Stimulated activated naive B cell treated with anti-CD40 and anti-IgM and Interleukin-4, amounts not matched to agents 10 μg/mL and 1 μg/mL and 100 μg/mL, for 72 hours (primary cell): ENCODE results near the gene CRYGB.
"Not testable (repeated sequence)": the region's sequence is repeated elsewhere in the genome, so short reads cannot be mapped to it uniquely, and the experiment has no call there.

Source experiments
- ATAC-seq, 2 donors: fragments of 150-1000 bp; cut with Tn5 transposase; replicated peaks; 2 replicates each; pipeline ENCODE4 v1.10.0; 2021; ENCODE audit warnings: moderate library complexity in 1 of 2
- DNase-seq: peaks from one replicate; pipeline ENCODE4 v3.0.0; 2021
- H3K27ac Mint-ChIP-seq: one replicate; pipeline ENCODE4 v1.8.0; 2022; ENCODE audit warnings: mild to moderate bottlenecking, mixed read lengths
- H3K27me3 Mint-ChIP-seq, 2 donors: one replicate each; pipeline ENCODE4 v1.8.0; 2022; ENCODE audit warnings: mixed read lengths in 2 of 2
- H3K36me3 Mint-ChIP-seq, 2 donors: one replicate each; pipeline ENCODE4 v1.8.0; 2022; ENCODE audit warnings: mixed read lengths in 2 of 2, mild to moderate bottlenecking in 1 of 2
- H3K4me1 Mint-ChIP-seq, 2 donors: one replicate each; pipeline ENCODE4 v1.8.0; 2022; ENCODE audit warnings: mixed read lengths in 2 of 2, mild to moderate bottlenecking in 1 of 2
- H3K4me3 Mint-ChIP-seq, 2 donors: one replicate each; pipeline ENCODE4 v1.8.0; 2022; ENCODE audit warnings: mild to moderate bottlenecking in 2 of 2, mixed read lengths in 2 of 2, moderate library complexity in 1 of 2
- H3K9me3 Mint-ChIP-seq, 2 donors: one replicate each; pipeline ENCODE4 v1.8.0; 2022; ENCODE audit warnings: mixed read lengths in 2 of 2, mild to moderate bottlenecking in 1 of 2

Gene CRYGB

GRCh38 chr2:208138334-208138733 lies 7.6 kb downstream of the CRYGB start:
- not testable (repeated sequence) for H3K27ac Mint-ChIP-seq, H3K36me3 Mint-ChIP-seq, DNase-seq, H3K4me1 Mint-ChIP-seq, H3K27me3 Mint-ChIP-seq, ATAC-seq, H3K9me3 Mint-ChIP-seq, H3K4me3 Mint-ChIP-seq

- Mint-ChIP-seq H3K27me3 (peaks cover 0 to 4% of the 10 kb centered on the region in 2 donors), H3K27ac (no peak overlapping the region), H3K4me3 (no peak overlapping the region), H3K9me3 (peaks cover 3 to 7% of the 10 kb centered on the region in 2 donors), H3K36me3 (no peaks in the 10 kb centered on the region), H3K4me1 (no peaks in the 10 kb centered on the region)
- ATAC-seq (no peak), DNase-seq (no peak)
Observed at GRCh38 chr2:208136716-208137094, 9.3 kb downstream of the CRYGB start.

- Mint-ChIP-seq H3K4me1 (no peaks in the 10 kb centered on the region), H3K4me3 (no peak overlapping the region), H3K9me3 (peaks cover 3 to 7% of the 10 kb centered on the region in 2 donors), H3K27ac (no peak overlapping the region), H3K27me3 (peaks cover 0 to 4% of the 10 kb centered on the region in 2 donors), H3K36me3 (no peaks in the 10 kb centered on the region)
- no peak for DNase-seq
- no peak for ATAC-seq
Observed at GRCh38 chr2:208135794-208136715, 9.9 kb downstream of the CRYGB start.

DNA sequence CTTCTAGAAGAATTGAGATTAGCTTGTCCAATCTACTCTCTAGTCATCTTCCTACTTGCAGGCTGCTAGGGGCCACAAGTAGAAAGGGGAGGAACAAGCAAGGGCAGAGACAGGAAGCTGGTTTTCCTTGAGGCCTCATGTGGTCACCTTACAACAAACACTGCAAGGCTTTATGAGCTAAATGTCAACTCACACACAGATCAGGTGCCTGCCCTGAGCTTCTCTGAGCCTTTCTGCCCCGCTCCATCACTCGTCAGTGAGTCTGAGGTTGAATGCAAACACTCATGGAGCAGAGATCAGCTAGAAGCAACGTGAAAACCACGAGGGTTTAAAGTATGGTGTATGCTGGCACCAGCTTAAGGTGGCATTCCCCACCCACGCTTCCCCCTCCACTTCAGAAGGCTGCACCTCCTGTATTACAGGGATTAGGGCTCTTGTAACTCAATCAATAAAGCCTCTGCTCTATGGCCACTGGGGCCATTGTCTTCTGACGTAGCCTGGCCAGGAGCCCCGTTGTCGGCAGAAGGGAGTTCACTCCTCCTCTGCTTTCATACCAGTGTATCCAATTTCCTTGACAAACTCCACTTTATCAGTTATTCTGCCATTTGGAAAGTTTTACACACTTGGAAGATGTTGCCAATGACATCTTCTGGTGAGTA lies 10.9 kb downstream of the CRYGB start:
- no peaks in the 10 kb centered on the region for H3K36me3 Mint-ChIP-seq
- H3K27me3 Mint-ChIP-seq: peaks cover 0 to 4% of the 10 kb centered on the region in 2 donors
- no peak overlapping the region for H3K27ac Mint-ChIP-seq
- peaks cover 3 to 7% of the 10 kb centered on the region in 2 donors for H3K9me3 Mint-ChIP-seq
- no peak overlapping the region for H3K4me3 Mint-ChIP-seq
- H3K4me1 Mint-ChIP-seq: no peaks in the 10 kb centered on the region
- ATAC-seq (peak; percentile 31 to 36), DNase-seq (no peak)

- Mint-ChIP-seq H3K4me3 (no peak overlapping the region), H3K36me3 (no peaks in the 10 kb centered on the region), H3K4me1 (no peaks in the 10 kb centered on the region), H3K27me3 (peaks cover 2 to 24% of the 10 kb centered on the region in 2 donors), H3K27ac (no peak overlapping the region), H3K9me3 (peaks cover 0 to 1% of the 10 kb centered on the region in 2 donors)
- ATAC-seq: no peak
- no peak for DNase-seq
Observed at GRCh38 chr2:208130712-208131110, 15.2 kb downstream of the CRYGB start.

GRCh38 chr2:208129744-208130711 lies 15.9 kb downstream of the CRYGB start, which contains the start of gene CRYGC:
CRYGC (minus strand) TSS chr2:208129828; CDS start chr2:208129792, 36 bp downstream.
- peaks cover 0 to 1% of the 10 kb centered on the region in 2 donors for H3K4me1 Mint-ChIP-seq
- H3K27ac Mint-ChIP-seq: no peak within 1 kb of the TSS
- no peak within 1 kb of the TSS for H3K4me3 Mint-ChIP-seq
- no peak for DNase-seq
- peaks cover 0 to 1% of the 10 kb centered on the region in 2 donors for H3K9me3 Mint-ChIP-seq
- H3K27me3 Mint-ChIP-seq: peaks cover 9 to 31% of the 10 kb centered on the region in 2 donors
- ATAC-seq: no peak
- H3K36me3 Mint-ChIP-seq: no peaks in the 10 kb centered on the region

DNA sequence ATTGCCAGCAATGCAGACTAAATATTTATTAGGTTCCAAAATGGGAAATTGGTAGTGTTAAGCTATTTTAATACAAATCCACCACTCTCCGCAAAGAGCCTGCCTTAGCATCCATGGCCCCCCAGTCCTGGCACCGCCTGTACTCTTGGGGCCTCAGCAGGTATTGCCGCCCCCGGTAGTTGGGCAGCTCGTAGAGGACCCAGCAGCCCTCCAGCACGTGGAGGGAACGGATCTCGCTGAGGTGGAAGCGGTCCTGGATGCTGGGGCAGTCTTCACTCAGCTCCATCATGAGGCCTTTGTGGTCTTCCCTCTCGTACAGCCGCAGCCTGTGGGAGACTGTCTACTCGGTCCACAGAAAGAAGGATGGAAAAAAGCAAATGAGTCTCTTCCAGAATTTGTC lies 17.8 kb downstream of the CRYGB start:
- Mint-ChIP-seq H3K9me3 (peaks cover 0 to 1% of the 10 kb centered on the region in 2 donors), H3K27ac (no peak overlapping the region), H3K4me1 (peaks cover 5 to 15% of the 10 kb centered on the region in 2 donors), H3K4me3 (no peak overlapping the region), H3K36me3 (no peaks in the 10 kb centered on the region), H3K27me3 (peaks cover 24 to 41% of the 10 kb centered on the region in 2 donors)
- no peak for DNase-seq
- no peak for ATAC-seq

DNA sequence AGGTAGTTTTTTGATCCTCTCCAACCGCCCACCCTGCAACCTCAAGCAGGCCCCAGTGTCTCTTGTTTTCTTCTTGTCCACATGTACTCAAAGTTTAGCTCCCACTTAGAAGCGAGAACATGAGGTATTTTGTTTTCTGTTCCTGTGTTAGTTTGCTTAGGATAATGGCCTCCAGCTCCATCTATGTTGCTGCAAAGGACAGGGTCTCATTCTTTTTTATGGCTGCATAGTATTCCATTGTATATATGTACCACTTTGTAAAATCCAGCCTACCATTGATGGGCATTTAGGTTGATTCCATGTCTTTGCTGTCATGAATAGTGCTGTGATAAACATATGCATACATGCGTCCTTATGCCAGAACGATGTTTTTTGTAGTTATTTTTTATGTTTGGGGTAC lies 18.9 kb downstream of the CRYGB start:
- ATAC-seq (no peak), DNase-seq (no peak)
- Mint-ChIP-seq H3K36me3 (no peaks in the 10 kb centered on the region), H3K4me1 (peaks cover 5 to 15% of the 10 kb centered on the region in 2 donors), H3K4me3 (no peak overlapping the region), H3K27ac (no peak overlapping the region), H3K9me3 (peaks cover 0 to 1% of the 10 kb centered on the region in 2 donors), H3K27me3 (peaks cover 24 to 37% of the 10 kb centered on the region in 2 donors)

GRCh38 chr2:208125251-208125650 lies 20.7 kb downstream of the CRYGB start:
- DNase-seq: no peak
- Mint-ChIP-seq H3K27me3 (peaks cover 32 to 41% of the 10 kb centered on the region in 2 donors), H3K4me1 (peaks cover 5 to 15% of the 10 kb centered on the region in 2 donors), H3K27ac (no peak overlapping the region), H3K36me3 (no peaks in the 10 kb centered on the region), H3K9me3 (peaks cover 0 to 1% of the 10 kb centered on the region in 2 donors), H3K4me3 (no peak overlapping the region)
- no peak for ATAC-seq

DNA sequence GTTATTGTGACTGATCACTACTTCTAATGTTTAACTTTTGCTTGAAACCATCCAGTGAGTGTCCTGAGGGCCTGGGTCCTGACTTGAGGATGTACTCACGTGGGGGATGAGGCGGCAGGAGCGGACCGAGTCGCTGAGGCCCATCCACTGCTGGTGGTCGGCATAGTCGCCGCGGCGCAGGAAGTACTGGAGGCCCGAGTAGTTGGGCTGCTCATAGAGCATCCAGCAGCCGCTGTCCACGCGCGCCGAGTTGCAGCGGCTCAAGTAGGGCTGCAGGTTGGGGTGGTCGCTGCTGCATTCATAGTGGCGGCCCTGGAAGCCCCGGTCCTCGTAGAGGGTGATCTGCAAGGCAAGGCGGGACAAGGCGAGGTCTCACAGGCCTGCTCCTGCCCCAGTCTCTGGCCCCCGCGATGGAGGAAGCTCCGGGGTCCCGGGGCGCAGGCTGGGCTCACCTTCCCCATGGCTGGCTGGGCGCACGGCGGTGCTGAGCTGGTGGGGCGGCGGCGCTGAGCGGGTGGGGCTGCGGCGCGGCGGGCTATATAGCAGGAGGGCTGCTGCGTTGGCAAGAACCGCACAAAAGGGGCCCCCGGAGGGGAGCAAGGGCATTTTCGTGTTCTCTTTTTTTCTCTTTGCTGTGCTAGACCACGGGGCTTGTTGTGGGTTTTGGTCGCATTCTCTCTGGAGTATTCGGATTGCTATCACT lies 21.8 kb downstream of the CRYGB start, which contains the start of gene CRYGD:
CRYGD (minus strand) TSS at position 512 of the 703 bp plus-strand sequence; CDS start at position 461, 51 bp downstream.
- peaks cover 32 to 33% of the 10 kb centered on the region in 2 donors for H3K27me3 Mint-ChIP-seq

GRCh38 chr2:208122248-208122647 lies 23.7 kb downstream of the CRYGB start:
- no peak overlapping the region for H3K27ac Mint-ChIP-seq
- no peaks in the 10 kb centered on the region for H3K36me3 Mint-ChIP-seq
- peaks cover 0 to 1% of the 10 kb centered on the region in 2 donors for H3K9me3 Mint-ChIP-seq
- no peak overlapping the region for H3K4me3 Mint-ChIP-seq
- DNase-seq (no peak), ATAC-seq (no peak)
- peaks cover 28 to 32% of the 10 kb centered on the region in 2 donors for H3K27me3 Mint-ChIP-seq
- peaks cover 5 to 15% of the 10 kb centered on the region in 2 donors for H3K4me1 Mint-ChIP-seq

More for the DNA sequence above, 21.8 kb downstream of the CRYGB start, which contains the start of gene CRYGD:
- not testable (repeated sequence) for H3K9me3 Mint-ChIP-seq, H3K27ac Mint-ChIP-seq, H3K36me3 Mint-ChIP-seq, DNase-seq
- Mint-ChIP-seq H3K4me3 (peak within 1 kb of the TSS; percentile 49 to 68), H3K4me1 (peaks cover 5 to 15% of the 10 kb centered on the region in 2 donors)
- peak; percentile 52 to 64 for ATAC-seq

GRCh38 chr2:208118918-208119317 lies 27.0 kb downstream of the CRYGB start:
- DNase-seq (no peak), ATAC-seq (no peak)
- no peak overlapping the region for H3K27ac Mint-ChIP-seq
- H3K4me3 Mint-ChIP-seq: no peak overlapping the region
- H3K9me3 Mint-ChIP-seq: no peaks in the 10 kb centered on the region
- H3K36me3 Mint-ChIP-seq: no peaks in the 10 kb centered on the region
- peaks cover 1 to 3% of the 10 kb centered on the region in 2 donors for H3K4me1 Mint-ChIP-seq
- peaks cover 7 to 12% of the 10 kb centered on the region in 2 donors for H3K27me3 Mint-ChIP-seq

- not testable (repeated sequence) for H3K9me3 Mint-ChIP-seq, H3K4me1 Mint-ChIP-seq
Observed at GRCh38 chr2:208117390-208117789, 28.6 kb downstream of the CRYGB start.

More at GRCh38 chr2:208117390-208117789, 28.6 kb downstream of the CRYGB start:
- not testable (repeated sequence) for H3K36me3 Mint-ChIP-seq, H3K4me3 Mint-ChIP-seq, ATAC-seq, DNase-seq, H3K27ac Mint-ChIP-seq
- peaks cover 4 to 22% of the 10 kb centered on the region in 2 donors for H3K27me3 Mint-ChIP-seq
